WTC11 (cell line): Measurements from ENCODE around the gene TMEM158. TPM values are rescaled to one million over a fixed set of nuclear protein-coding genes. Genes with fewer than 3 reads are reported as not detected.

Source experiments
- ATAC-seq: fragments of 200-7000 bp; cut with Tn5 transposase; 2 replicates; pipeline ENCODE4 v1.10.0; 2021; ENCODE audit warnings: mild to moderate bottlenecking, moderate library complexity
- CTCF ChIA-PET: fragments of 300-600 bp; sonication (Branson Sonifier 250); formaldehyde crosslinking; loops from one replicate; lab custom pipeline; 2021; ENCODE audit warnings: antibody characterized with exemption; lab: Charles Lee
- POLR2A ChIA-PET: fragments of 350-600 bp; sonication (Branson Sonifier 250); formaldehyde crosslinking; loops from one replicate; lab custom pipeline; 2021; ENCODE audit warnings: antibody characterized with exemption; lab: Charles Lee
- DNase-seq: peaks from one replicate; pipeline ENCODE4 v3.0.0; 2021; ENCODE audit warnings: low spot score
- H3K27ac Mint-ChIP-seq: 2 replicates; pipeline ENCODE4 v1.8.0; 2021; ENCODE audit warnings: mixed read lengths
- H3K27me3 Mint-ChIP-seq: 2 replicates; pipeline ENCODE4 v1.8.0; 2021; ENCODE audit warnings: low read depth, mild to moderate bottlenecking, moderate library complexity, mixed read lengths
- H3K36me3 Mint-ChIP-seq: 2 replicates; pipeline ENCODE4 v1.8.0; 2021; ENCODE audit warnings: mixed read lengths
- H3K4me1 Mint-ChIP-seq: 2 replicates; pipeline ENCODE4 v1.8.0; 2022; ENCODE audit warnings: mixed read lengths
- H3K4me3 Mint-ChIP-seq: 2 replicates; pipeline ENCODE4 v1.8.0; 2021; ENCODE audit warnings: mild to moderate bottlenecking, moderate library complexity, mixed read lengths
- H3K9me3 Mint-ChIP-seq: 2 replicates; pipeline ENCODE4 v1.8.0; 2021; ENCODE audit warnings: mixed read lengths
- ATF1 ChIP-seq: sonication (generic); formaldehyde crosslinking; IDR thresholded peaks from 2 replicates; pipeline ENCODE4 v1.8.1; 2023; ENCODE audit warnings: mild to moderate bottlenecking, moderate library complexity, missing genetic modification reagents
- CDX4 ChIP-seq: fragments of 250-450 bp; sonication (Bioruptor Pico); IDR thresholded peaks from 2 replicates; pipeline ENCODE4 v1.9.0; 2021; ENCODE audit warnings: moderate library complexity, mild to moderate bottlenecking, inconsistent platforms, borderline replicate concordance
- E2F1 ChIP-seq: sonication (generic); formaldehyde crosslinking; IDR thresholded peaks from 2 replicates; pipeline ENCODE4 v1.8.0; 2022; ENCODE audit warnings: mild to moderate bottlenecking, missing genetic modification reagents
- ESRRA ChIP-seq: sonication (generic); formaldehyde crosslinking; IDR thresholded peaks from 2 replicates; pipeline ENCODE4 v1.8.1; 2022; ENCODE audit warnings: mild to moderate bottlenecking, missing genetic modification reagents, borderline replicate concordance
- JUN ChIP-seq: sonication (generic); formaldehyde crosslinking; IDR thresholded peaks from 2 replicates; pipeline ENCODE4 v1.8.0; 2023; ENCODE audit warnings: mild to moderate bottlenecking, missing genetic modification reagents
- NFE2L1 ChIP-seq: sonication (generic); formaldehyde crosslinking; IDR thresholded peaks from 2 replicates; pipeline ENCODE4 v1.8.1; 2023; ENCODE audit warnings: missing genetic modification reagents
- NR1H2 ChIP-seq: sonication (generic); formaldehyde crosslinking; IDR thresholded peaks from 2 replicates; pipeline ENCODE4 v1.9.0; 2021; ENCODE audit warnings: mild to moderate bottlenecking, moderate library complexity, missing genetic modification reagents
- STAT6 ChIP-seq: sonication (generic); formaldehyde crosslinking; conservative IDR thresholded peaks from 2 replicates; pipeline ENCODE4 v1.8.1; 2023; ENCODE audit warnings: mild to moderate bottlenecking, low read depth, missing genetic modification reagents, moderate library complexity
- TEAD1 ChIP-seq: sonication (generic); formaldehyde crosslinking; IDR thresholded peaks from 2 replicates; pipeline ENCODE4 v1.8.0; 2022; ENCODE audit warnings: mild to moderate bottlenecking, missing genetic modification reagents
- ZMAT4 ChIP-seq: fragments of 250-450 bp; sonication (Bioruptor Pico); IDR thresholded peaks from 2 replicates; pipeline ENCODE4 v1.9.0; 2021; ENCODE audit warnings: mild to moderate bottlenecking
- ZNF138 ChIP-seq: sonication (generic); formaldehyde crosslinking; conservative IDR thresholded peaks from 2 replicates; pipeline ENCODE4 v1.8.1; 2022; ENCODE audit warnings: mild to moderate bottlenecking, moderate library complexity, missing genetic modification reagents
- ZNF232 ChIP-seq: sonication (generic); formaldehyde crosslinking; IDR thresholded peaks from 2 replicates; pipeline ENCODE4 v1.8.0; 2022; ENCODE audit warnings: mild to moderate bottlenecking, missing genetic modification reagents
- ZNF263 ChIP-seq: sonication (generic); formaldehyde crosslinking; IDR thresholded peaks from 2 replicates; pipeline ENCODE4 v1.8.1; 2022; ENCODE audit warnings: low read depth, mild to moderate bottlenecking, moderate library complexity, missing genetic modification reagents
- ZNF396 ChIP-seq: fragments of 250-450 bp; sonication (Bioruptor Pico); IDR thresholded peaks from 2 replicates; pipeline ENCODE4 v1.8.0; 2021; ENCODE audit warnings: mild to moderate bottlenecking, moderate library complexity, borderline replicate concordance
- ZSCAN18 ChIP-seq: fragments of 250-450 bp; sonication (Bioruptor Pico); IDR thresholded peaks from 2 replicates; pipeline ENCODE4 v2.1.2; 2022; ENCODE audit warnings: mild to moderate bottlenecking, moderate library complexity
- total RNA-seq: library from RNA; stranded (reverse); gene quantifications from 3 replicates; pipeline ENCODE4 v1.2.3, GENCODE V29; 2021

TMEM158 gene
- total RNA-seq, 1 experiment from 2014 or later: 17.9 TPM

DNA sequence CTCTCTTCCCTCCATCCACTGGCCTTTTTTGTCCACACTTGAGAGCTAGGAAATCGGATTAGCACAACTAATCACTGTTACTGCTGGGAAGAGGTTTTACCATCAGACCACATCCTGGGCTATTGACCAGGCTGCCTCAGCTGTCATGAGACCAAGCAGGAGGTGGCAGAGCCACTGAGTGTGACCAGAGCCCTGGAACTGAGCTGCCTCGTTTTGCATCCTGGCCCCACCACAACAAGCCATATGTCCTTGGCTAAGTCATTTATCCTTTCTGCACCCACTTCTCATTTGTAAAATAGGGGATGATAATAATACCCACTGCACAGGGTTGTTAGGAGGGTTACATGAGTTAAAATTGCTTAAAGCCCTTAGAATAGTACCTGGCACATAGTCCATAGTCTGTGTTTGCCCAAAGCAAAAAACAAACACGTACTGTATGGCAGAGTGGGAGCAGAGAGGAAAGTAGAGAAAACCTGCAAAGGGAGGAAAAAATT, 34.1 kb downstream of the TMEM158 start:
- Mint-ChIP-seq H3K27ac (no peak overlapping the region), H3K9me3 (no peaks in the 10 kb centered on the region), H3K4me3 (no peak overlapping the region), H3K27me3 (peaks cover 10% of the 10 kb centered on the region), H3K4me1 (no peaks in the 10 kb centered on the region), H3K36me3 (no peaks in the 10 kb centered on the region)
- no peak for TF ChIP-seq ZNF232 (CRISPR knock-in tag)
- no peak for TF ChIP-seq TEAD1
- no peak for TF ChIP-seq STAT6 (CRISPR knock-in tag)
- DNase-seq (no peak), ATAC-seq (no peak; the same call in 1 of the 2 replicates)
- POLR2A ChIA-PET: no interaction called here
- CTCF ChIA-PET: interaction anchor here (0.6 to 0.9 kb wide), 2 partner anchors 8 to 136 kb away, joined by 3 read pairs; no protein-coding TSS in a partner anchor

DNA sequence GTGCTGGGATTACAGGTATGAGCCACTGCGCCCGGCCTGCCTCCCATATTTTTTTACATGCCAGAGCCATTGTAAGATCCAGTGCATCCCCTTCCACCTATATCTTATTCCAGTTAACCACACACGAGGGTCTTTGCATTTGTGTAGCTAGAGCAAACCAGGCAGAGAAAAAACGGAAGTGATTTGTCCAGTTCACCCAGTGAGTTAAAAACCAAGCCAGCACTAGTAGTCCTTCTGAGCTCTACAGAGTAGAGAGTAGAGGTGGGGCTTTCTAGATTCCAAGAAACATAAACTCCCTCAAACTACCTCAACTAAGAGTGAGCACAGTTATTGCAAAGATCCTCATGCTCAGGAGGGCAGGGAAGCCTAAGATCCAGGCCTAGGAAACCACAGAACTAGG, 34.7 kb downstream of the TMEM158 start:
- POLR2A ChIA-PET: no interaction called here
- no peak for DNase-seq
- CTCF ChIA-PET: interaction anchor here (0.6 to 0.9 kb wide), 2 partner anchors 8 to 136 kb away, joined by 3 read pairs; no protein-coding TSS in a partner anchor
- H3K9me3 Mint-ChIP-seq: no peaks in the 10 kb centered on the region
- no peaks in the 10 kb centered on the region for H3K4me1 Mint-ChIP-seq
- H3K4me3 Mint-ChIP-seq: no peak overlapping the region
- peaks cover 8% of the 10 kb centered on the region for H3K27me3 Mint-ChIP-seq
- no peaks in the 10 kb centered on the region for H3K36me3 Mint-ChIP-seq
- no peak overlapping the region for H3K27ac Mint-ChIP-seq
- TF ChIP-seq E2F1 (CRISPR knock-in tag) (no peak), NFE2L1 (CRISPR knock-in tag) (no peak), ESRRA (CRISPR knock-in tag) (no peak)
- ATAC-seq: no peak

DNA sequence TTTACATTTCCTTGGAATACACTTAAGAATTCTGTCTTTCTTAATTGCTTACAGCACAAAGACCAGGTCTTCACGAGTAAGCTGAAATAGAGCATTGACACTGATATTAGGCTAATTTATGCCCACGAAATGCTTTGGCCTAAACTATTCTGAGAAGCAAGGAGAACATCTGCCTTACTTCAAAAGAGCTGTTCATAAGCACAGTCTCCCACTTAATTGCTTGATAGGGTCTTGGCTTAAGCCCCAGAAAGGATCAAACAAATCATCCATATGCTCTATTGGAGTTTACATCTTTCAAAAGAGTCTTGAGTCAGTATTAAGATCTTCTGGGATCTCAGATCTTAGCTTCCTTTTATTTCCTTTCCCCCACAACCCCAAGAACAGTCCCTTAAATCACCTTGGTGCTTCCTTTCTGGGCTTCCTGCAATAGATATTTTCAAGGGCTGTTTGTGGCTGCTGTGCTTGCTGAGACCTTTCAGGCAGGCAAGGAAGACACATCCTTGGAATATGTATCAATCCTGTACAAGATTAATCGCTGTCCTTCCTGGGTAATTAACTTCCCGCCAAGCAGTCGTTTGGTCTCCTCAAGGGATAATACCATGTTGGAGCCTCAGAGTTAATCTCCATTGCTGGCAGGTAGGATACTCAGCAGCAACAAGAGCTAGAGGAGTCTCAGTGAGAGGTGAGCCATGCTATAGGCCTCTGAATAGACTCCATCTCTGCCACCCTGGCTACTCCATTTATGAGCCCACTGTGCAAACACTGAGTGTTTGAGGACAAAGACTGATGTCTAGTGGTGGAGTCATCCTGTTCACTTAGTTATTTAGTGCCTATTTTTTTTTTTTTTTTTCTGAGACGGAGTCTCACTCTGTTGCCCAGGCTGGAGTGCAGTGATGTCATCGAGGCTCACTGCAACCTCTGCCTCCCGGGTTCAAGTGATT, 37.1 kb downstream of the TMEM158 start:
- no peak for DNase-seq
- ChIA-PET POLR2A (interaction anchor here (0.8 kb wide), 1 partner anchor 102 kb away, joined by 3 read pairs; no protein-coding TSS in a partner anchor), CTCF (no interaction called here)
- H3K4me1 Mint-ChIP-seq: no peaks in the 10 kb centered on the region
- no peak overlapping the region for H3K4me3 Mint-ChIP-seq
- no peak for ATAC-seq
- H3K36me3 Mint-ChIP-seq: no peaks in the 10 kb centered on the region
- no peaks in the 10 kb centered on the region for H3K9me3 Mint-ChIP-seq
- no peak for TF ChIP-seq ZSCAN18 (CRISPR knock-in tag)
- no peak for TF ChIP-seq ZNF263 (CRISPR knock-in tag)
- TF ChIP-seq ZNF138 (CRISPR knock-in tag): no peak
- TF ChIP-seq ZMAT4 (CRISPR knock-in tag): no peak
- no peak for TF ChIP-seq ATF1 (CRISPR knock-in tag)
- H3K27me3 Mint-ChIP-seq: peaks cover 2% of the 10 kb centered on the region; the same call in 1 of the 2 replicates
- H3K27ac Mint-ChIP-seq: no peak overlapping the region

GRCh38 chr3:45187694-45188141, 38.4 kb downstream of the TMEM158 start:
- ChIA-PET POLR2A (no interaction called here), CTCF (no interaction called here)
- no peak for DNase-seq
- no peaks in the 10 kb centered on the region for H3K36me3 Mint-ChIP-seq
- ATAC-seq: no peak
- no peak overlapping the region for H3K27ac Mint-ChIP-seq
- no peak overlapping the region for H3K4me3 Mint-ChIP-seq
- H3K9me3 Mint-ChIP-seq: no peaks in the 10 kb centered on the region
- peaks cover 2% of the 10 kb centered on the region; the same call in 1 of the 2 replicates for H3K27me3 Mint-ChIP-seq
- peaks cover 11% of the 10 kb centered on the region for H3K4me1 Mint-ChIP-seq
- TF ChIP-seq ZNF396 (no peak), JUN (CRISPR knock-in tag) (no peak), NR1H2 (CRISPR knock-in tag) (no peak), CDX4 (CRISPR knock-in tag) (no peak)
- TF ChIP-seq, all 79 proteins: peak for 0
